ENCODE results near the gene COMMD1.

The COMMD1 gene

GRCh38 chr2:61926531-61927477 lies 21.3 kb downstream of the COMMD1 start:
- DNase-seq (ENCODE audit: low spot score), result no peak
- no peak for TF ChIP-seq CTCF (IDR thresholded peaks at IDR 0.05; ENCODE audit: extremely low read depth, missing control alignments)

GRCh38 chr2:61928826-61929461 lies 23.5 kb downstream of the COMMD1 start:
- no peak for DNase-seq (ENCODE audit: low spot score)
- TF ChIP-seq CTCF (IDR thresholded peaks at IDR 0.05; ENCODE audit: extremely low read depth, missing control alignments), result no peak

DNA sequence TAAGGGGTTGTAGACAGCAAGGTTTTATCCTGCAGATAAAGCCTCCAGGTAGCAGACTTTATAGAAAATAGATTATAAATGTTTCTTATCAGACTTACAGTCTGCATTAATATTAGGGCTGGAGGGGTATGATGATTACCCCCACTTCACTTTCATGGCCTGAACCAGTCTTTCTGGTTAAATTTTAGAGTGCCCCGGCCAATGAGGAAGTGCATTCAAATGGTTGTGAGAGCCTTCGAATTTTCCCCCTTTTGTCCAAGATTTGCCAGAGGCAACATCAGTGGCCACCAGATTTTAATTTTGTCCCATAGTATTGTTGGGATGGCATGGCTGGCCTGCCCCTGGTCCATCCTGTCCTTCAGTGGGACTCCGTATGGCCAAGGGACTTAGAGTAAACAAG lies 31.6 kb downstream of the COMMD1 start:
- DNase-seq (ENCODE audit: low spot score), result no peak
- no peak for TF ChIP-seq CTCF (IDR thresholded peaks at IDR 0.05; ENCODE audit: extremely low read depth, missing control alignments)

DNA sequence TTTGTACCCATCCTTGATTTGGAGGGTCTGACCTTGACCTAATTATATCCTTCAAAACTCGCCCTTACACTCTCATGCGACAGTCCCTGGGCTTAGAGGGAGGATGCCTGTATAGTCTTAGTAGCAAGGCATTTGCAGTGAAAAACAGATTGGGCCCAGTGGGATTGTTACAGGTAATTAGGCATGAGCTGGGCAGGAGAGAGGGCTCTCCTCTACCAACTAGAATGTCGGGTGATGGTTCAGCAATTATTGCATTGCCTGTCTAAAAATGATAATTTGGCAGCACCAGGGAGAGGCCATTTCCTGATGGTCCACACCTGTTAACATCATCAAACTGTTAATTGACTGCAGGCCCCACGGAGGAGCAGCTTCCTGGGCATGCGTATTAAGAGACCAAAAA lies 32.4 kb downstream of the COMMD1 start:
- no peak for TF ChIP-seq CTCF (IDR thresholded peaks at IDR 0.05; ENCODE audit: extremely low read depth, missing control alignments)

GRCh38 chr2:61938511-61938910 lies 33.0 kb downstream of the COMMD1 start:
- no peak for DNase-seq (ENCODE audit: low spot score)
- no peak for TF ChIP-seq CTCF (IDR thresholded peaks at IDR 0.05; ENCODE audit: extremely low read depth, missing control alignments)

More for the DNA sequence above, 32.4 kb downstream of the COMMD1 start:
- no peak for DNase-seq (ENCODE audit: low spot score)

GRCh38 chr2:61943251-61943650 lies 37.8 kb downstream of the COMMD1 start:
- peak; percentile 9 for DNase-seq (ENCODE audit: low spot score)
- no peak for TF ChIP-seq CTCF (IDR thresholded peaks at IDR 0.05; ENCODE audit: extremely low read depth, missing control alignments)

DNA sequence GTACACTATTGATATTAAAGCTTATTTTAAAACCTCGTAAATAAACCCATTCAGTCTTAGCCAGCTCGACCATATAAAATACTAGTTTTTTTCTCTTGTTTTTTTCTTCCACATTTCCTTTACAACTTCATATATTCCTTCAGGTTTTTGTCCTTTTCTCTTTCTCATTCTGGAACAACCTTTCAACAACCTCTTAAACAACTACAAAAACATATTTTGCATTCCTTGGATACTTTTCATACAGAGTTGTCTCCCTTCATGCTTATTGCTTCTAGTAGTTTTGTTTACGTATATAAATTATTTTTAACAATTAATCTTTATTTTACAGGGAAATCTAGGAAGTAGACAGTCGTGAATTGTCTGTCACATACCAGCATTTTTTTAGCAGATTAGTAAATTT lies 41.2 kb downstream of the COMMD1 start:
- no peak for DNase-seq (ENCODE audit: low spot score)
- TF ChIP-seq CTCF (IDR thresholded peaks at IDR 0.05; ENCODE audit: extremely low read depth, missing control alignments), result no peak

Data from GM20000 (cell line).